ENCODE results near the gene ZFAND3. TPM values are rescaled to one million over a fixed set of nuclear protein-coding genes. Genes with fewer than 3 reads are reported as not detected.

ZFAND3 gene
- polyA plus RNA-seq, 1 of the 3 experiments (the other 2 are of a cell fraction): 16.7 TPM

GRCh38 chr6:38127284-38127683 is 307.8 kb downstream of the ZFAND3 start:
- Histone ChIP-seq H3K36me3 (replicated peaks in 1 of 2; ENCODE audit: control insufficient read depth in 1 of 2, insufficient read depth in 2 of 2, low read length in 1 of 2) (peaks cover 15 to 24% of the 10 kb centered on the region in 2 experiments), H3K79me2 (ENCODE audit: insufficient read depth) (peaks cover 39% of the 10 kb centered on the region), H3F3A (replicated peaks; ENCODE audit: insufficient read depth) (peaks cover 13% of the 10 kb centered on the region), H3K27me3 (ENCODE audit: insufficient read depth) (no peaks in the 10 kb centered on the region), H3K9ac (no peak overlapping the region), H3K27ac (ENCODE audit: low read depth in 2 of 2, low read length in 1 of 2) (no peak overlapping the region), H3K4me2 (no peak overlapping the region), H3K4me1 (ENCODE audit: control insufficient read depth in 1 of 2, insufficient read depth in 2 of 2, low read depth in 1 of 2, low read length in 1 of 2) (no peaks in the 10 kb centered on the region; a peak in 1 of 4 replicates), H3K9me2 (no peaks in the 10 kb centered on the region), H3K4me3 (ENCODE audit: low read depth in 2 of 2, low read length in 1 of 2) (no peak overlapping the region), H2AFZ (ENCODE audit: low read depth) (no peak overlapping the region), H3K9me3 (no peaks in the 10 kb centered on the region), H4K20me1 (ENCODE audit: insufficient read depth) (peaks cover 29% of the 10 kb centered on the region)
- ChIA-PET CTCF (interaction anchor here (1.0 to 1.3 kb wide), 3 partner anchors 11 to 16 kb away, joined by 3 to 4 read pairs (median 3); no protein-coding TSS in a partner anchor), POLR2A (no interaction called here)
- no peak for TF ChIP-seq RCOR1 (IDR thresholded peaks at IDR 0.05; ENCODE audit: low read length)
- TF ChIP-seq TAF1 (IDR thresholded peaks at IDR 0.05; ENCODE audit: borderline replicate concordance, low read depth, low read length): no peak
- no peak for TF ChIP-seq FOSL2 (IDR thresholded peaks at IDR 0.05; ENCODE audit: borderline replicate concordance, low read depth)
- TF ChIP-seq POLR2AphosphoS5 (IDR thresholded peaks at IDR 0.05; ENCODE audit: low read depth, low read length): no peak
- no peak for TF ChIP-seq GATA2 (CRISPR knock-in tag; IDR thresholded peaks at IDR 0.05)
- DNase-seq: no peak
- WGBS (ENCODE audit: low lambda C conversion rate): 100% methylated on average over 4 of the region's 4 CpGs

DNA sequence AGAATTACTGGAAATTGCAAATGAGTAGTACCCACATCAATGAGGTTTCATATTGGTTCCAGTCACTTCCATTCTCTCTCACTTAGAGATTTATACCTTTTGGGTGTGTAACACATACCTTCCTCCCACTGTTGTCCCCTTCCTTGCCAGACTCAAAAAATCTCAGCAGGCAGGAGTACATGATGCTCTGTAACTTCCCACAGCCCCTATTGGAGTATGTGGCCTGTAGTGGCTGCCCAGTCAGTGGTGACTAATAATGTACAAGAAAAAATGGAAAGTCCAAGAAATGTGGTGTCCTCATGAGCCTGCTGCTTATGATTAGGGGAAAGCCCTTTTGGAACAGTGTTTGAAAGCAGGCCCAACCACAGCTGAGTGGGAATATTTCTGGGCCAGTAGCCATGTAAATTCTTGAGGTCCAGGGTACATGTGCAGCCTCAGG is 312.0 kb downstream of the ZFAND3 start:
- CTCF ChIA-PET: no interaction called here
- Histone ChIP-seq H3K27ac (ENCODE audit: low read depth in 2 of 2, low read length in 1 of 2) (peak overlapping the region in 1 of 2 experiments; percentile 73; a peak in 2 of 4 replicates), H3K4me3 (ENCODE audit: low read depth in 2 of 2, low read length in 1 of 2) (no peak overlapping the region), H3K4me1 (ENCODE audit: control insufficient read depth in 1 of 2, insufficient read depth in 2 of 2, low read depth in 1 of 2, low read length in 1 of 2) (peaks cover 0 to 6% of the 10 kb centered on the region in 2 experiments; a peak in 1 of 4 replicates), H3K9ac (no peak overlapping the region), H3K79me2 (ENCODE audit: insufficient read depth) (peaks cover 56% of the 10 kb centered on the region), H4K20me1 (ENCODE audit: insufficient read depth) (peaks cover 60% of the 10 kb centered on the region), H2AFZ (ENCODE audit: low read depth) (no peak overlapping the region), H3K9me3 (no peaks in the 10 kb centered on the region), H3K4me2 (no peak overlapping the region), H3K27me3 (ENCODE audit: insufficient read depth) (no peaks in the 10 kb centered on the region), H3K36me3 (replicated peaks in 1 of 2; ENCODE audit: control insufficient read depth in 1 of 2, insufficient read depth in 2 of 2, low read length in 1 of 2) (peaks cover 2 to 18% of the 10 kb centered on the region in 2 experiments), H3F3A (replicated peaks; ENCODE audit: insufficient read depth) (peaks cover 13% of the 10 kb centered on the region), H3K9me2 (no peaks in the 10 kb centered on the region)
- DNase-seq: no peak
- POLR2A ChIA-PET: no interaction called here
- TF ChIP-seq, protein P1, sequence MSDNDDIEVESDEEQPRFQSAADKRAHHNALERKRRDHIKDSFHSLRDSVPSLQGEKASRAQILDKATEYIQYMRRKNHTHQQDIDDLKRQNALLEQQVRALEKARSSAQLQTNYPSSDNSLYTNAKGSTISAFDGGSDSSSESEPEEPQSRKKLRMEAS (IDR thresholded peaks at IDR 0.05; ENCODE audit: low read depth): peak; percentile 97
- TF ChIP-seq, protein P2, sequence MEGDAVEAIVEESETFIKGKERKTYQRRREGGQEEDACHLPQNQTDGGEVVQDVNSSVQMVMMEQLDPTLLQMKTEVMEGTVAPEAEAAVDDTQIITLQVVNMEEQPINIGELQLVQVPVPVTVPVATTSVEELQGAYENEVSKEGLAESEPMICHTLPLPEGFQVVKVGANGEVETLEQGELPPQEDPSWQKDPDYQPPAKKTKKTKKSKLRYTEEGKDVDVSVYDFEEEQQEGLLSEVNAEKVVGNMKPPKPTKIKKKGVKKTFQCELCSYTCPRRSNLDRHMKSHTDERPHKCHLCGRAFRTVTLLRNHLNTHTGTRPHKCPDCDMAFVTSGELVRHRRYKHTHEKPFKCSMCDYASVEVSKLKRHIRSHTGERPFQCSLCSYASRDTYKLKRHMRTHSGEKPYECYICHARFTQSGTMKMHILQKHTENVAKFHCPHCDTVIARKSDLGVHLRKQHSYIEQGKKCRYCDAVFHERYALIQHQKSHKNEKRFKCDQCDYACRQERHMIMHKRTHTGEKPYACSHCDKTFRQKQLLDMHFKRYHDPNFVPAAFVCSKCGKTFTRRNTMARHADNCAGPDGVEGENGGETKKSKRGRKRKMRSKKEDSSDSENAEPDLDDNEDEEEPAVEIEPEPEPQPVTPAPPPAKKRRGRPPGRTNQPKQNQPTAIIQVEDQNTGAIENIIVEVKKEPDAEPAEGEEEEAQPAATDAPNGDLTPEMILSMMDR (IDR thresholded peaks at IDR 0.05): no peak
- TF ChIP-seq GATA2 (CRISPR knock-in tag; IDR thresholded peaks at IDR 0.05): no peak
- 0 out of 2 replicates have a peak, but pooled peaks have one; percentile 65 for TF ChIP-seq SIN3A (IDR thresholded peaks at IDR 0.05; ENCODE audit: borderline replicate concordance, low read depth, low read length)
- peak; percentile 86 for TF ChIP-seq NFIC (IDR thresholded peaks at IDR 0.05; ENCODE audit: borderline replicate concordance)
- TF ChIP-seq JUND (IDR thresholded peaks at IDR 0.05): peak; percentile 57; the same call in 1 of the 2 replicates
- TF ChIP-seq USF2 (IDR thresholded peaks at IDR 0.05; ENCODE audit: borderline replicate concordance, low read depth, low read length): no peak
- TF ChIP-seq ZBTB33 (IDR thresholded peaks at IDR 0.05; ENCODE audit: borderline replicate concordance, low read depth): 0 out of 2 replicates have a peak, but pooled peaks have one; percentile 54
- TF ChIP-seq, protein P3, sequence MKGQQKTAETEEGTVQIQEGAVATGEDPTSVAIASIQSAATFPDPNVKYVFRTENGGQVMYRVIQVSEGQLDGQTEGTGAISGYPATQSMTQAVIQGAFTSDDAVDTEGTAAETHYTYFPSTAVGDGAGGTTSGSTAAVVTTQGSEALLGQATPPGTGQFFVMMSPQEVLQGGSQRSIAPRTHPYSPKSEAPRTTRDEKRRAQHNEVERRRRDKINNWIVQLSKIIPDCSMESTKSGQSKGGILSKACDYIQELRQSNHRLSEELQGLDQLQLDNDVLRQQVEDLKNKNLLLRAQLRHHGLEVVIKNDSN (IDR thresholded peaks at IDR 0.05; ENCODE audit: borderline replicate concordance, low read depth): no peak
- TF ChIP-seq PBX3 (IDR thresholded peaks at IDR 0.05): peak; percentile 59
- TF ChIP-seq IRF3 (IDR thresholded peaks at IDR 0.05; ENCODE audit: low read depth, low read length): no peak
- TF ChIP-seq EP300 (IDR thresholded peaks at IDR 0.05; ENCODE audit: borderline replicate concordance in 1 of 2, low read depth in 1 of 2, low read length in 1 of 2): peak in 1 of 2 experiments; percentile 29; a peak in 1 of 4 replicates
- TF ChIP-seq YY1 (IDR thresholded peaks at IDR 0.05; ENCODE audit: low read depth): peak; percentile 51; the same call in 1 of the 2 replicates
- TF ChIP-seq FOSL2 (IDR thresholded peaks at IDR 0.05; ENCODE audit: borderline replicate concordance, low read depth): peak; percentile 75; the same call in 1 of the 2 replicates

Data from SK-N-SH (cell line).